ENCODE measurements around the gene PRR9. TPM values are rescaled to one million over a fixed set of nuclear protein-coding genes. Genes with fewer than 3 reads are reported as not detected.

PRR9 gene
- total and polyA plus RNA-seq, 2 experiments from 2014 or later, result not detected

DNA sequence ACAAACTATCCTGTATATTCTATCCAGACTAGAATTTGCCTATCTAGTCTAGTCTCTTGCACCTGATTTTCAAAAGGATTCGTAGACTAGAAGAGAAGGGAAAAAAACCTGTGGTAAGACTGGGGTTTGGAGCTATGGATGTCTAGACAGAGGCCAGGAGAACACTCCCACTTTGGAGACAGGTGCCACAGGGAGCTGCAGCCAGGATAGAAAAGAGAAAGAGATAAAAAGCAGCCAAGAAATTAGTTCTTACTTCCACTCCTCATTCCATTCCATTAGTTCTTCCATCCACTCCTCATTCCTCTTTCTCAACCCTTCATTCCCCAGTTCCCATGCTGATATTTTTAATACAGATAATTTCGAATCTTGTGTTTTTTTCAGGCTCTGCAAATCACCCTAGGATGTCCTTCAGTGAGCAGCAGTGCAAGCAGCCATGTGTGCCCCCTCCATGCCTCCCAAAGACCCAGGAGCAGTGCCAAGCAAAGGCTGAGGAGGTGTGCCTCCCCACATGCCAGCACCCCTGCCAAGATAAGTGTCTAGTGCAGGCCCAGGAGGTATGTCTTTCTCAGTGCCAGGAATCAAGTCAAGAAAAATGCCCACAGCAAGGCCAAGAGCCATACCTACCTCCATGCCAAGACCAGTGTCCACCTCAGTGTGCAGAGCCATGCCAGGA is 496 bp downstream of the PRR9 start:
- Histone ChIP-seq H4K20me1 (replicated peaks; ENCODE audit: insufficient read depth) (no peaks in the 10 kb centered on the region), H3K4me3 (no peak overlapping the region), H3K9me2 (ENCODE audit: insufficient read depth) (no peaks in the 10 kb centered on the region), H3K27ac (ENCODE audit: low read depth) (no peak overlapping the region), H3K4me1 (ENCODE audit: insufficient read depth) (no peaks in the 10 kb centered on the region), H3K27me3 (ENCODE audit: insufficient read depth) (no peaks in the 10 kb centered on the region), H3K79me2 (replicated peaks; ENCODE audit: insufficient read depth) (no peaks in the 10 kb centered on the region), H3K4me2 (no peak overlapping the region), H3K36me3 (ENCODE audit: insufficient read depth) (no peaks in the 10 kb centered on the region), H3F3A (replicated peaks; ENCODE audit: low read depth) (no peaks in the 10 kb centered on the region), H2AFZ (no peak overlapping the region)
- Mint-ChIP-seq H3K4me1 (no peaks in the 10 kb centered on the region), H3K4me3 (no peak overlapping the region), H3K36me3 (ENCODE audit: low read depth) (no peaks in the 10 kb centered on the region), H3K27ac (no peak overlapping the region), H3K27me3 (ENCODE audit: insufficient read depth, low read depth, poor library complexity) (peaks cover 4% of the 10 kb centered on the region), H3K9me3 (no peaks in the 10 kb centered on the region; the same call in 2 of the 3 replicates)
- ATAC-seq, result no peak
- no peak for DNase-seq (ENCODE audit: low spot score)
- TF ChIP-seq, protein P1, sequence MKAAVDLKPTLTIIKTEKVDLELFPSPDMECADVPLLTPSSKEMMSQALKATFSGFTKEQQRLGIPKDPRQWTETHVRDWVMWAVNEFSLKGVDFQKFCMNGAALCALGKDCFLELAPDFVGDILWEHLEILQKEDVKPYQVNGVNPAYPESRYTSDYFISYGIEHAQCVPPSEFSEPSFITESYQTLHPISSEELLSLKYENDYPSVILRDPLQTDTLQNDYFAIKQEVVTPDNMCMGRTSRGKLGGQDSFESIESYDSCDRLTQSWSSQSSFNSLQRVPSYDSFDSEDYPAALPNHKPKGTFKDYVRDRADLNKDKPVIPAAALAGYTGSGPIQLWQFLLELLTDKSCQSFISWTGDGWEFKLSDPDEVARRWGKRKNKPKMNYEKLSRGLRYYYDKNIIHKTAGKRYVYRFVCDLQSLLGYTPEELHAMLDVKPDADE (IDR thresholded peaks at IDR 0.05), result no peak
- TF ChIP-seq, protein P2, sequence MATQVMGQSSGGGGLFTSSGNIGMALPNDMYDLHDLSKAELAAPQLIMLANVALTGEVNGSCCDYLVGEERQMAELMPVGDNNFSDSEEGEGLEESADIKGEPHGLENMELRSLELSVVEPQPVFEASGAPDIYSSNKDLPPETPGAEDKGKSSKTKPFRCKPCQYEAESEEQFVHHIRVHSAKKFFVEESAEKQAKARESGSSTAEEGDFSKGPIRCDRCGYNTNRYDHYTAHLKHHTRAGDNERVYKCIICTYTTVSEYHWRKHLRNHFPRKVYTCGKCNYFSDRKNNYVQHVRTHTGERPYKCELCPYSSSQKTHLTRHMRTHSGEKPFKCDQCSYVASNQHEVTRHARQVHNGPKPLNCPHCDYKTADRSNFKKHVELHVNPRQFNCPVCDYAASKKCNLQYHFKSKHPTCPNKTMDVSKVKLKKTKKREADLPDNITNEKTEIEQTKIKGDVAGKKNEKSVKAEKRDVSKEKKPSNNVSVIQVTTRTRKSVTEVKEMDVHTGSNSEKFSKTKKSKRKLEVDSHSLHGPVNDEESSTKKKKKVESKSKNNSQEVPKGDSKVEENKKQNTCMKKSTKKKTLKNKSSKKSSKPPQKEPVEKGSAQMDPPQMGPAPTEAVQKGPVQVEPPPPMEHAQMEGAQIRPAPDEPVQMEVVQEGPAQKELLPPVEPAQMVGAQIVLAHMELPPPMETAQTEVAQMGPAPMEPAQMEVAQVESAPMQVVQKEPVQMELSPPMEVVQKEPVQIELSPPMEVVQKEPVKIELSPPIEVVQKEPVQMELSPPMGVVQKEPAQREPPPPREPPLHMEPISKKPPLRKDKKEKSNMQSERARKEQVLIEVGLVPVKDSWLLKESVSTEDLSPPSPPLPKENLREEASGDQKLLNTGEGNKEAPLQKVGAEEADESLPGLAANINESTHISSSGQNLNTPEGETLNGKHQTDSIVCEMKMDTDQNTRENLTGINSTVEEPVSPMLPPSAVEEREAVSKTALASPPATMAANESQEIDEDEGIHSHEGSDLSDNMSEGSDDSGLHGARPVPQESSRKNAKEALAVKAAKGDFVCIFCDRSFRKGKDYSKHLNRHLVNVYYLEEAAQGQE (IDR thresholded peaks at IDR 0.05; ENCODE audit: unreplicated experiment), result no peak
- TF ChIP-seq CREB1 (CRISPR knock-in tag; IDR thresholded peaks at IDR 0.05; ENCODE audit: low read depth), result no peak

DNA sequence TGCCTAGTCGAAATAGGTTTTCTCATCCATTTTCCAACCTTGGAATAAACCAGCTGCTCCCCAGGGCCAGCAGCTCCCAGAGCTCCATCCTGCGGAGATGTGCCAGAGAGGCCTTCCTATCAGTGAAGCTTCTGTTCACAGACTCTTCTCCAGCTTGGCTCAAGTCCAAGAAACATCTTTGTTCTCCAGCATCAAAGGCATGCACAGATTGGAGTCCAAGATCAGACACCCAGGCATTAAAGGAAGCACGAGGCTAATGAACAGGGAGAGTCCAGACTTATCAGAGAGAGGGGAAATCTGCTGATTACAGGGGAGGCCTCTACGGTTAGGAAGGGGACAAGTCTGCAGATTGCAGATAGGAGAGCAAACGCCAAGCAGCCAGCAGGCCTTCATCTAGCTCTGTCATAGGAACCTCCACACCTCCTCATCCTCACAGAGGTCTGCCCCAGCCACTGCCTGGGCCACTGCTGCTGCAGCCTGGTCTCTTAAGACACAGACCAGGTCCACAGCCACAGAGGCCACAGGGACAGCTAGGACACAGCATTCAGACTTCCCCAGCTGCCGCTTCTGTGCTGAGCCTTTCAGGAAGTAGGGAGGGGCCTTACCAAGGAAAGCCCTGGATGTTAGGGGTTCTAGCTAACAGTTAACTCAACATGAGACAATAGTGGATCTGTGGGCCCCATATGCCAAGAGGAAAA is 3.4 kb downstream of the PRR9 start:
- no peaks in the 10 kb centered on the region for H3K36me3 ChIP-seq (ENCODE audit: insufficient read depth)
- H3K79me2 ChIP-seq (replicated peaks; ENCODE audit: insufficient read depth), result no peaks in the 10 kb centered on the region
- no peak overlapping the region for H3K4me3 ChIP-seq
- H3K27me3 ChIP-seq (ENCODE audit: insufficient read depth), result no peaks in the 10 kb centered on the region
- ATAC-seq (no peak), DNase-seq (ENCODE audit: low spot score) (no peak)
- H2AFZ ChIP-seq, result no peak overlapping the region
- H3F3A ChIP-seq (replicated peaks; ENCODE audit: low read depth), result no peaks in the 10 kb centered on the region
- no peaks in the 10 kb centered on the region for H4K20me1 ChIP-seq (replicated peaks; ENCODE audit: insufficient read depth)
- no peaks in the 10 kb centered on the region for H3K36me3 Mint-ChIP-seq (ENCODE audit: low read depth)
- no peaks in the 10 kb centered on the region for H3K4me1 ChIP-seq (ENCODE audit: insufficient read depth)
- no peaks in the 10 kb centered on the region for H3K4me1 Mint-ChIP-seq
- H3K27ac ChIP-seq (ENCODE audit: low read depth), result no peak overlapping the region
- no peaks in the 10 kb centered on the region for H3K9me2 ChIP-seq (ENCODE audit: insufficient read depth)
- H3K4me2 ChIP-seq, result no peak overlapping the region
- no peaks in the 10 kb centered on the region for H3K9me3 Mint-ChIP-seq
- no peak overlapping the region for H3K27ac Mint-ChIP-seq
- H3K4me3 Mint-ChIP-seq, result no peak overlapping the region
- H3K27me3 Mint-ChIP-seq (ENCODE audit: insufficient read depth, low read depth, poor library complexity), result peaks cover 4% of the 10 kb centered on the region
- no peak for TF ChIP-seq CREB1 (CRISPR knock-in tag; IDR thresholded peaks at IDR 0.05; ENCODE audit: low read depth)
- no peak for TF ChIP-seq ZNF114 (CRISPR knock-in tag; IDR thresholded peaks at IDR 0.05)
- TF ChIP-seq EZH2phosphoT487 (IDR thresholded peaks at IDR 0.05; ENCODE audit: unreplicated experiment), result no peak
- no peak for TF ChIP-seq POLR2AphosphoS5 (IDR thresholded peaks at IDR 0.05; ENCODE audit: low read depth)
- no peak for TF ChIP-seq JUNB (IDR thresholded peaks at IDR 0.05; ENCODE audit: unreplicated experiment)
- TF ChIP-seq STAT1 (IDR thresholded peaks at IDR 0.05; ENCODE audit: unreplicated experiment), result no peak
- no peak for TF ChIP-seq EZH2 (IDR thresholded peaks at IDR 0.05; ENCODE audit: low read depth, unreplicated experiment)
- TF ChIP-seq, protein P2 (IDR thresholded peaks at IDR 0.05; ENCODE audit: unreplicated experiment), result no peak
- TF ChIP-seq NANOG (IDR thresholded peaks at IDR 0.05; ENCODE audit: borderline replicate concordance), result no peak
- no peak for TF ChIP-seq ZNF331 (CRISPR knock-in tag; IDR thresholded peaks at IDR 0.05; ENCODE audit: low read depth)
- TF ChIP-seq, protein P1 (IDR thresholded peaks at IDR 0.05), result no peak
